ENCODE data around the gene BCAS3.

The BCAS3 gene

DNA sequence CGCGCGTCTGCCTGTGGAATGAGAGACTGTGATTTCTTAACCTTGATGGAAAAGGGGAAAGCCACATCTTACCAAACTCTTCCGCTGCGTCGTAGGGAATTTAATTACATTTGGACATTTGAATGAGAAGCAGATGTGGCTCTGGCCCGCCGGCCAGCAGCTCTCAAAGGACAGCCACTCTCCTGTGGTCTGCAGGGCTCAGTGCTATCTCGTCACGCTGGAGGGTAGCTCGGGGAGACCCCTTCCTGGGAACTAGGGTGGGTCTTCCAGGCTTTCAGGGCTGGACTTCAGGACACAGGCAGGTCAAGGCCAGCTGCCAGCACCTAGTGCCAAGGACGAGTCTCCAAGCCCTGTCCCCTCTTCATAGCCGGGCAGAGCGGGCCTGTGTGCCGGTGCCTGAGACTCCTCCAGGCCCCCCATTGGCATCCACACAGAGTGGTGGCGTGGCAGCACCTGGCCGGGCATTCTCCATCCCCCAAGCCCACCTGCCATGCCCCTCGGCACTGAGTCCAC, 706.1 kb downstream of the BCAS3 start:
- no peak for DNase-seq (ENCODE audit: low read depth)

DNA sequence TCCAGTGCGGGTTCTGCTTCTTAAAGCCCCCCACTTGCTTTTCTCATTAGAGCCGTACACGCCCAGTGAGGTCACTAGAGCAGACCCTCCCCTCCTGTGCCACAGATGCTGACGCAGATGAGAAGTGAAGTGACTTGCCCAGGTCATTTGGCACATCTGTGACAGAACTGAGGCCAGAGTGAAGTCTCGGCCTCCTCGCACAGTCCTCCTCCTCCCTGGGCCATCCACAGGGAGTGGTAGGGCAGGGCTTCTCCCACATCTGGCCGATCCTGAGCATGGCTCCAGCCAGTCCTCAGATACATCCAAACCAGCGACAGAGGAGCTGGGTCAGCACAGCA, 706.7 kb downstream of the BCAS3 start:
- DNase-seq (ENCODE audit: low read depth), result no peak

DNA sequence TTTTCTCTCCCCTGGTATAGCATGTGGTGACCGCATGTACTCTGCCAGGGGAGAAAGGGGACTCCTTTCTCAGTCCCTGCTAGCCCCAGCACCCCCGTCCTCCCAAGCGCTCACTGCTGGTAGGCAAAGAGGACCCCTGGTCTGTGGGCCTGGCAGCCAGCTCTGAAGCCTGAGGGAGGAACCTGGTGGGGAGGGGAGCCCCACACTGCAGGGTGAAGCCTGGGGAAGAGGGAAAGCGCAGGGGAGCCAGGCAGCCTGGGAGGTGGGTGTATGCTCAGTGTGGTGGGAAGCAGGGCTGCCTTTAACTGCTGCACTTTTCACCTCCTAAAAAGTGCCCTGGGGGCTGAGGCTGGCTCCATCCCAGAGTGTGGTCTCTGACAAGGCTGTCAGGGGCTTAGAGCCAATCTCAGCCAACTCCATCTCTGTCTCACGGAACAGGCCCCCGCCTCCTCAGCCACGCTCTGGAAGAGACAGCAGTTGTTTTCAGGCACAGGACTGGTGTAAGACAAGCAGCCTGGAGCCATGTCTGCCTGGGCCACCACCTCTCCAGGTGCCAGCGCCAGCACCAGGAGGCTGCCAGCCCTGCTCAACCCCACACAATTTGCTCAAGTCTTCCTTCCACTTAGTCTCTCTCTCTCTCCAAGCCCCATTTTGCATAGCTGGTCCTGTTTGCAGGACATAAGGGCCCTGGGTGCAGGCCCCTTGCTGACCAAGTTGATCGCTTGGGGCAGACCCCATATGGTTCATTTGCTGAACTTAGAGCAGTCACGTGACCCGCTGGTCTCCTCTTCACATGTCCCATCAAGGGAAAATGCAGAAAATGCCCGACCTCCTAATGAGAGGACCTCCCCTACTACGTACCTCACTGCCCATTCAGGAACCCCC, 707.3 kb downstream of the BCAS3 start:
- no peak for DNase-seq (ENCODE audit: low read depth)

DNA sequence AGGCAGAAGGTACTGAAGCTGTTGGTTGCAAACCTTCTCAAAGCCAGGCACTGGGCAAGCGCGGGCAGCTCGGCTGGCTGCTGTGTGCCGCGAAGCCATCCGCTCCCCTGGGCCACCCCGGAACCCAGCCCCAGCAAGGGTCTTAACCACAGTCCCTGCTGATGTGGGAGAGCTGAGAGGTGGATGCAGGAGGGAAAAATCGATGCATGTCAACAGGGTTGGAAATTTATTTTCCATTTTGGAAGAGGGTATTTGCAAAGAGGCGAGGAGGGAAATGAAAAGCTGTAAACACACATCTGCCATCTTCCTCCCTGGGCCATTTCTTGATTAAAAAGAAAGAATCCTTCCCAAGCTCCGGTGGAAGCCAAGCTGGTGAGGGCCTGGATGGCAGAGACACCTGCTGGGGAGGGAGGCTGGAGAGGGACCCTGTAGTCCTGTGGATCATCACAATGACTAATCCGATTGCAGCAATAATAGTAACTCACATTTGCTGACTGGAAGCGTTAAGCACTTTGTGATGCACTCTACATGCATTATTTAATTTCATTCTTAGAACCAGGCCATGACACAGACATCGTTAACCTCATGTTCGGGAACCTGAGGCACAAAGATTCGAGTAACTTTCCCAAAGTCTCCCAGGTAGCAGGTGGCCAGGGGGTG, 708.1 kb downstream of the BCAS3 start:
- DNase-seq (ENCODE audit: low read depth), result no peak

DNA sequence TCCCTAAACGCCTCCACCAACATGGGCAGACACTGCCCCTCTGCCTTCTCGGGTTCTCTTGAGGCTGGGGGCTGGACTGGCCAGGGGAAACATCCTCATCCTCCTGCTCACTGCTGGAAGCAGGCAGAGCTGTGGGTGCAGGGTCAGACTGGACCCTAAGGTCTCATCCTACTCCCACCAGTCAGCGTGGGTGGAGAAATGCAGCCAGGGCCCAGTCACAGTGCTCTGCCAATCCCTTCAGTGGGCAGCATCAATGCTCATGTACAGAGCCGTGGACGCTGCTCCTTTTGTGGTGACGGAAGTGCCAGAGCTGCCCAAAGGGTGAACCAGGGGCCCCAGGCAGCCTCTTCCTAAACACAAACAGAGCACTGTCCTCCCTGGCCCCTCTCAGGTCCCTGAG, 708.6 kb downstream of the BCAS3 start:
- no peak for DNase-seq (ENCODE audit: low read depth)

DNA sequence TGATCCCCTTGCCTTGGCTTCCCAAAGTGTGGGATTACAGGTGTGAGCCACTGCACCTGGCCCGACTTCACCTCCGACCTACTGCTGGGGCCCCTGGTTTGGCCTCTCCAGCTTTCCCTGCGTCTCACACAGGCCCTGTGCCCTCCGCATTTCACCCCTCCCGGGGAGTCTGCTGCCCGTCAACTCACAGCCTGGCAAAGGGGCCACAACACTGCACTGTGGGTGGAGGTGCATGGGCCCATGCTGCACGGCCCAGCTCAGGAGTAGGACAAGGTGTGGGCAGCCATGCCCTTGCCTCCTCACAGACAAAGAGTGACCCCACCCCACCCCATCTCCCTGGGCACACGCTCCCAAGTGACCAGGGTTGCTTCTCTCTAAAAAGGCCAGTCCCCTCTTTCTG, 709.4 kb downstream of the BCAS3 start:
- no peak for DNase-seq (ENCODE audit: low read depth)

DNA sequence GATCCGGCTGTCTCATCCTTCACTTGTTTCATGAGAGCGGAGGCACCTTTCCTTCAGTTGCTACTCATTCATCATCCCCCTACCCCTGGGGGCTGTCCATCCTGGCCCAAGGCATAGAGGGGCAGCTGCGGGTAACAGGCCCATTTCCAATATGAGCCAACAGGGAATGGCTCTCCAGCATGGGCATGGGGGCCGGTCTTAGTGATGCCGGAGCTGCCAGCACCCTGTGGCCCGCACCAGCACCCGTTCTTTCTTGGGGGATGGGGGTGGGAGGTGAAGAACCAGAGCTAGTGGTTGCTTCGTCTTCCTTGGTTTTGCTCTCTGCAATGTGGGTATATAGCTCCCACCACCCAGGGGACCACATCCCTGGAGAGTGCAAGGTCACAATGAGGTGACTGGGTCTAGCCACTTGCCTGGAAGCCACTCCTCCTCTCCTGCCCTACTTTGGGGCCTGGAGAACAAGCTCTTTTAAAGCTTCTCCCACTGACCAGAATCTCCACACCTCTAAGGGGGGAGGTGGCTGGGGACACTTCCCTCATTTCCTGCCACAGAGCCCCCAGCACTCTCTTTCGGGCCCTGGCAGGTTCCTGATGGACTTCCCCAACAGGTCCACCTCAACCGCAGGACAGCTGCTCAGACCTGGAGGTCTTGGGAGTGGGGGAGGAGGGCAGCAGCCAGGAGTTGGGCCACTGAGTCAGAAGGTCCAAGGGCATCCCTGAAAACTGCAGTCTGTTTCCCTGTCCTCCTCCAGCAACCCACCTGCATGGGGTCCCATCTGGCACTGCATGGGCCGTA, 710.1 kb downstream of the BCAS3 start:
- DNase-seq (ENCODE audit: low read depth), result no peak

DNA sequence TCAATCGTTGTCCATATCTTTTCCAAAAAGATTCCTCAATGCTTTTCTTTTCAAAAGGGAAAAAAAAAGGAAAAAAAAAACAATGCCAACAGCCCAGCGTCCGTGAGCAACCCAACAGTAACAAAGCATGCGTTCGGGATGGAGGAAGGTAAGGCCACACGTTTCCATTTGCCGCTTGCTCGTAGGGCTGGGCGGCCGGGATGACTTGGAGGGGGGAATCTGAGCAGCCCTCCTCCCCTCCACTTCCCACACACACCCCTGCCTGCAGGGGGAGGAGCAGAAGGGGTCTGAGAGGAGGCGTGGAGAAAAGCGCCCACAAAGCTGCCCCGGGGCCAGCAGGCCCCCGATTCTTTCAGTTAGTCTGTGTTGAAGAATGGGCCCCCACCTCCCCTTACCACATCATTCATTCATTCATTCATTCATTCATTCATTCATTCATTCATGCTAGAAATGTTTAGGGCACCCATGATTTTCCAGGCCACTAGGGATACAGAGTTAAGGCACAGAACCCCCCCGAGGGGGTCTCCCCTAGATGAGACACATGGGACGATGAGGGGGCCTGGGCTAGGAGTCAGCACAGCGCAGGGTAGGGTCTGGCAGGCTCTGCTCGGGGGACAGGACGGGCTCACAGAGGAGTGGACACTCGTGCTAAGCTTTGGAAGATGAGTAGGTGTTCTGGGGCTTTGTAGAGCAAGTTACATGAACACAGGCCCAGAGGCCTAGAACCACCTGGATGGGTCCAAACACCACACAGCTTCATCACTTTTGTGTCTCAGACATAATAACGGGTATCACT, 711.1 kb downstream of the BCAS3 start:
- no peak for DNase-seq (ENCODE audit: low read depth)

DNA sequence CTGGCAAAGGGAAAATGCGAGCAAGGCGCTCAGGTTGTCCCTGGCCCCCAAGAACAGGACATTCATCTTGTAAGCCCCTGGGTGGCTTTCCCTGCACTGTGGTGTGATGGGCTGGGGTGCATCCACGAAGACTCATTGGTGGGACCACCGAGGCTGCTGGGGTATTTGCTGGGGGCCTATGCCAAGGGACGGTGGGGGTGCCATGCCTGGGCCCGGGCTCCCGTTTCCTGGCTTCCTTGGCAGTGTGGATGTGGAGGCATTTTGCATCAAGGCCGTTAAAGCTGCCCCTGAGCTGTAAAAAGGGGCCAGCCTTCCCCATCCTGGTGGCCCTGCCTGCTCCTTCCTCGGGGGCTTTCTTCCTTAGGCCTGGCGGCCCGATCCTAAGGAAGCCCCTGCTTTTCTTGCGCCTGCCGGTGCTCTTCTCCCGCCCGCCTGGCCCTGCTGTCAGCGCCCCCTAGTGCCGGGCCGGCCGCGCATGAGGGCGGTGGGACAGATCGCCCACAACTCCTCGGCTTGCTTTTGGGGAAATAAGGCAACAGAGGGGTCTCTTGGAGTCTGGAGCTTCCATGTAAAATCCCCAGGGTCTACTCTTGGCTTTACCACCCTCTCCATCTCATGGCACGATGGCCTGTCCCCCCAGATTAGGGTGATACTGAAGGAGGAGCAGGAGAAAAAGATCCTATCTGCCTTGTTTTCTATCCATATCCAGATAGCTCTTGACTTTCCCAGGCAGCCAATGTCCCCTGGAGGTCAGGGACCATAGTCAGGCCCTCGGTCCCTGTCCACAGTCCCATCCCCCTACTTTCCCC, 712.2 kb downstream of the BCAS3 start:
- DNase-seq (ENCODE audit: low read depth), result no peak

DNA sequence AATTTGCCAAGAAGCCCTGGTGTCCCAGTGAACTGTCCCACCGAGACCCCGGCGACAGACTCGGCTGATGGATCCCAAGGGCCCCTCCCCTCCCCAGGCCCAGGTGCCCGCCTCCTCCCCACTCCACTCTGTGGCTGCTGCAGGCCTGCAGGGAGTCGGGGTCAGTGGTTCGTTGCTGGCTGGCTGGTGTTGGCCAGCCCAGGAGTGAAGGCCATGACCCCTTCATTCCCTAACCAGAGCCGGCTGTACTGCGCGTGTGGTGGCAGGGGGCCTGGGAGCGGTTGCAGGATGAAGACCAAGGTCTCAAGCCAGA, 712.8 kb downstream of the BCAS3 start:
- DNase-seq (ENCODE audit: low read depth), result no peak

DNA sequence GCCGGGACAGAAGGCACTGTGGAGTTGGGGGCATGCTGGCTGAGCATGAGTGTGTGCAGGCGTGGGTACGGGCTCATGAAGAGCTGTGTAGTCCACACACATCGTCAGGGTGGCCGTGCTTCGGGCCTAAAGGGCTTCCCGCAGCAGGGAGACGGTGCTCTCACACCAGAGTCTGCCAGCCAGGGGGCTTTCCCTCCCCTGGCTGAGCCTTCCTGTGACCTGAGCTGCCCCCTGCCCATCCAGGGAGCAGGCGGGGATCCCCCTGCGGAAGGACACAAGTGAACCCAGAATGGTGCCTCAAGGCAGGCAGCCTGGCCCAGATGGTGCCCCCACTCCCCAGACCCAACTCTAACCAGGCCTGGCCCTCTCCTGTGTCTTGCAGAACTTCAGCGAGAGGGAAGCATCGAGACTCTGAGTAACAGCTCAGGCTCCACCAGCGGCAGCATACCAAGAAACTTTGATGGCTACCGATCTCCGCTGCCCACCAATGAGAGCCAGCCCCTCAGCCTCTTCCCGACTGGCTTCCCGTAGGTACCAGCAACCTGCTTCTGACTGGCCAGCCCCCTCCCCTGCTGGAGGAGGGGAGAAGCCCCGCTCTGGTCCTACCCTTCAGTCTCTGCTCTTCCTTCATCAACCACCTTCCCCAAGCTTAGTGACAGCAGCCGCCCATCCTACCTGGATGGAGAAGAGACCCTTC, 714.1 kb downstream of the BCAS3 start:
- no peak for DNase-seq (ENCODE audit: low read depth)

DNA sequence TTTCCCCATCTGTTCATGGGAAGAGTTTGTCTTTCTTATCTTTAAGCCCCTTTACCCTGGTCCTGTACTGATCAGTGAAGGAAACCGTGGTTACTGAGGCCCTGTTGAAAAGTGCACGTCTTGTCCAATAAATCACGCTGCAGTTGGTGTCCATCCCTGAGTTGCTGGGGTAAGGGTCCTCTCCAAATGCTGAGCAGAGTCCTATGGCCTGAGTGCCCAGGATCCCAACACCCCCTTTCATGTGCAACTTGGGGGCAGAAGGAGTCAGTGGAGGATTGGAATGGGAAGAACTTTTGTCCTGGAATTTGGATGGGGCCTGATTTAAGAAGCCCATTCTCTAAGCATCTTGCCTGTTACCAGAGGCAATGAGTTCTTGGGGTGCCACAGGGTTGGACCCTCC, 715.0 kb downstream of the BCAS3 start:
- no peak for DNase-seq (ENCODE audit: low read depth)

DNA sequence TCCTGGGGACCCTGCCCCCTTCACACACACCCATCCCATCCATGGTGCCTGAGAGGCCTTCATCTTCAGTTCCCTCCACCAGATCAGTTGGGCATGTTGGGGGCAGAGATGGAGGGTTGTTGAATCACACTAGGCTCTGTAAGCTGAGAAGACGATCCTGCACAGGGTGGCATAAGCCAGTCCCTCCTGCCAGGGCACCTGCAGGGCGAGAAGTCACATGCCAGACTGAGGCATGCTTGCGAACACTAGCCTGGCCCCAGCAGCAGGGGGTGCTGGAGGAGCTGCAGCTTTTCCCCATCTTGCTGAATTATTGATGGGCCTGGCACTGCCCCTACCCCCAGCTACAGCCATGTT, 715.9 kb downstream of the BCAS3 start:
- no peak for DNase-seq (ENCODE audit: low read depth)

DNA sequence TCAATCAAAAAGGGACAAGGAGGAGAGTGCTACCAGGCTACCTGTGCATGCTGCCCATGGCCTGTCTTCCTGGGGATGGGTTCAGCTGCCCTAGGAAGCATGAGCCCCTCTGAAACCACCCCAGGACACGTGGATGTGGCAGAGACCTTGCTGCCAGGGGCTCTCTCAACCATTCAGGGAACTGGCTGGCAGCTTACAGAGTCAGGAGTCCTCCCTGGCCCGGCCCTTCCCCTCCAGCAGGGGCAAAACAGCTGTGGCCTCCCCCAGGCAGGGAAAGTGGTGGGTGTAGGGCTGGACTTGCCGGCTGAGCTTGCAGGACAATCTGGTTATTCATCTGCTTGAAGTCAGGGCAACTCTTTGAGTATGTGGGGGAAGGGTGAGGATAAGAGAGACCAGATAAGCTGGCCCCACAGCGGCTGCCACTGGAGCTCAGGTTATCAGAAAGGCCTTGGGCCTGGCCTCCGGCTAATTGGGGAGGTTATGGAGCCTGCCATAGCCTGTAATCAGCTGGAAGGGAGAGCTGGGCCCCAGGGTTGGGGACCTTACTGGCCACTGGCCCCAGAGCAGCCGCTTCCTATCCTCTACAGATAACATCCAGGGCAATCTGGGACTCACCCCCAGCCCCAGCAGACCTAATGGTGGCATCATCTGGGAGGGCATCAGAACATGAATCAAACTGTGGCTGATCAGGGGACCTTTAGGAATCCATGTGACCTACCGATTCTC, 716.4 kb downstream of the BCAS3 start:
- no peak for DNase-seq (ENCODE audit: low read depth)

DNA sequence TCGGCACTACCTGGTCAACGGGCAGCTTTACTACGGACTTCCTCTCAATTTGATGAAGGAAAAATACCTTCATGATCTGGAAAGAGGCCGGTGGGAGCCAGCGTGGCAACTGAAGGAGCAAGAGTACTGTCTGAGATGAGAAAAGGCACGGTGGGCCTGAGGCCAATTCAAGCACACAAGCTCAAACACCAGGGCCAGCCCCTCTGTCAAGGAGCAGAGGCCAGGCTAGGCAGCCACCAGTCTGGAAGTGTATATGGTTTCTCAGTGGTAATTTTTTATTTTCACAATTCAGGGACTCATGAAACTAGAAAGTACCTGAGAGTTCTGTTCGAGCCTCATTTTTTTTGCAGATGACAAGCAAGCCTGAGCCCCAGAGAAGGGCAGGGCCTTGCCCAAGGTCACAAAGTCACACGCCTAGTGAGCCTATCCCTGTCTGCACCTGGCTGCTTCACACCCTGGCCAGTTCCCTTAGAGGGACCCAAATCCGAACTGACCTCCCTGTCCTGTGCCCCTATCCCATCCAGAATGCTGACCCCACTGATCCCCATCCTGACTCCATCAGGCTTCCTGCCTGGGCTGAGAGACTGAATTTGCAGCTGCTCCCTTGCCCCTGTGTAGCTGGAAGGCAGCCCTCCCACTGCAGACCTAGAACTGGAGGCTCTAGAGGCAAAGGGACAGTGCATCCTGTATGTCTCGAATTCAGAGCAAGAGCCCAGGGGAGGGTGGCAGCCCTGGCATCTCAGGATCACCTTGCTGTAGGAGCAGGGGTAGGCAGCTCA, 717.2 kb downstream of the BCAS3 start:
- DNase-seq (ENCODE audit: low read depth), result no peak

DNA sequence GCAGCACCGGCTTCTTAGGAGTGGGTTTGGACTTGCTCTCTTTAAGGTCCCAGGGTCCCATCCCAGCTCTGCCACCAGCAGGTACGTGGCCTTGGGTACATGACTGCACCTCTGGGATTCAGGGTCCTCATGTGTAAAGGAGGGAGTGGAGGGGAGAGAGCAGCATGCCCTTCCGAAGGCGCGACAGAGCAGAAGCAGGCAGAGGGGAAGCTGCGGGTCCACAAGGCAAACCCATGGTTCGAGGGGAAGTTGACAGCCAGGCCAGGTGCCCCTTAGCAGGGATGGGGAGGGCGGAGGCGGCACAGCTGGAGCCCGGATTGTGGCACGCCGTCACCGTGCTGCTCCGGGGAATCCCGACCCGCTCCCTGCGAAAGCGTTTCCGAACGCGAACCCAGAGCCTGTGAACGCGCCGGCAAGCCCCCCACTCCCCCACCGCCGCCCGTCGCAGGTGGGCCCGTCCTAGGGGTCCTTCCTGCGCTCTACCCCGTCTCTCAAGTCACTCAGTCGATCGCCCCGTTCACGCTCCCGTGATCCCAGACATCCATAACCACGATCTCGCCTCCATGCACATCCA, 717.8 kb downstream of the BCAS3 start:
- no peak for DNase-seq (ENCODE audit: low read depth)

DNA sequence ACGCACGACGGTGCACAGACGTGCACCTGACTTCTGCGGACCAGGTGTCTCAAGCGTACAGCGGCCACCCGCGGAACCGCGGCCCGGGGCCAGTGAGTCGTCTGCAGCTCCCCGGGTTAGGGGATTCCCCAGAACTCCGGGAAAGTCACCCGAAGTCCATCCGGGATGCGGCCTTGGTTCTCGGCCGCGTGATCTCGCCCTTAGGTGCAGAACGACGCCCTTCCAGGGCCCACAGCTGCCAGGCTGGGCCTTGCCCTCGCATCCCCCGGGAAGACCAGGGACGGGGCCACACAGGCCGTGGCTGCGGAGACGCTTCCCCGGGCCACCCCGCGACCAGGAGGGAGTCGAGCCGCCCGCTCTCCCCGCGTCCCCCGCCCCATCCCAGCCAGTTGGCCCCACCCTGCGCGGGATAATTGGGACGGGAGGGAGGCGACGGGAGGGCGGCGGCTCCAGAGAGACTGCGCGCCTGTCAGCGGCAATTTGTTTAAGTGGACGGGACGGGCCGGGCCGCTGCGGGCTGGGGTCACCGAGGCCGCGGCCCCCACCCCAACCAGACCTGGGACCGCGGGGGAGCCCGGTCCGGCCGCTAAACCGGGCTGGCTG, 718.4 kb downstream of the BCAS3 start:
- DNase-seq (ENCODE audit: low read depth), result no peak

DNA sequence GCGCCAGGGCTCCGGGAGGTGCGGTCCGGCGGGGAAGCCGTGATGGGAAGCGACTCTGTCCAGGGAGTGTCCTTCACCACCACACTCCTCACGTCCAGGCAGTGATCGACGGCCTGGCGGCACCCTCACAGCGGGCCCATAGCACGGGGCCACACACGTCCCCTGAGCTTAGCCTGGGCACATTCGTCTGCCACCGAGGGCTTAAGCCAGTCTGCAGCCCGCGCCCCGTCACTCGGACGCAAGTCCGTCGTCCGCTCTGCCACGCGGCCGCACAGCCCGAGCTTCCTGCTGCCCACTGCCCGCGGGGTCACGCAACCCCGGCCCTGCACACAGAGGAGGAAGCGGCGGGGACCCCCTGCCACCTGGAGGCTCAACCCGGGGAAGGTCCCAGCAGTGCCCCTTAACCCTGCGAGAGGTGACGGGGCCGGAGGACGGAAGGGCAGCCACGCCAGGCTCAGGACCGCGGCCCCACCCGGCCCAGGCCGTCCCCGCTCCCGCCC, 719.0 kb downstream of the BCAS3 start:
- DNase-seq (ENCODE audit: low read depth), result no peak
